ENCODE data around the gene TRABD2B.

The TRABD2B gene

DNA sequence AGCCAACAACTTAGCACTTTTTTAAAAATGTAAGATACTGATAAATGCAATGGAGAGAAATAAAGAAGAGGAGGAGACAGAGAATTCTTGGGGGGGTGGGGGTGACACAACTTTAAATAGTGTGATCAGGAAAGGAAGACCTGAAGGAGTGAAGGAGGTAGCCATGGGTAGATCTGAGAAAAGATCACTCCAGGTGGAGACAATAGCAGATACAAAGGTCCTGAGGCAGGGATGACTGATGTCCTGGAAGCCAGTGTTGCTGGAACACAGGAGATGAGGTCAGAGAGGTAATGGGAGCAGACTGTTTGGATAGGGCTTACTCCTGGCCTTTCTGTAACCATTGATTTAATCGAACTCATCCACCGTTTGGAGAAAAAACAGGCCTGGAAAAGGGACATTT, 24.6 kb upstream of the TRABD2B start:
- DNase-seq (ENCODE audit: low spot score), result no peak

DNA sequence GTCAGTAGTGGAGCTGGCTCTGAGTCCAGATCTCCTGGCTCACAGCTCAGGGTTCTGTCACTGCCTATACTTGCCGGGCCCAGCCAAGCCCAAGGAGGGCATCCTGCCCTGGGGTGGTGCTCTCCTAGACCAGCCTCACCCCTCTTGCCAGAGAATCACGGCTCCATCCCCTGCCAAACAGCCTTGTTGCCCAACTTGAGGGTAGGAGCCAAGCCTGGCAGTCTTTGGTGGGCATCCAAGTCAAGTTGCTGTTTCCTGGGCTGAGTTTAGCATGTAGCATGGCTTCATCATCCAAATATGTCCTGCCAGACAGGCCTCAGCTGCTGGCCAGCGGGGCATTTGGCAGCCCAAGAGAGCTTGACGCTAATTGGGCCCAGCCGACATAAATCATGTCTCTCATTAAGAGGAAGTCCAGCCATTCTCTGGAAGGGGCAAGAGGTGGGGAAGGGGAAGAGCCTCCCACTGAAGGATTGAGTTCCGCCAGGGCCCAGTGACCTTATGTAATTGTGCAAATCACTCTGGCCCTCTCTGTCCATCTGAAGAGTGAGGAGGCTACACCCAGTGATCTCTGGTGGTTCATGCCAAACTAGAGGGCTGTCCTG, 22.6 kb upstream of the TRABD2B start:
- DNase-seq (ENCODE audit: low spot score), result no peak

DNA sequence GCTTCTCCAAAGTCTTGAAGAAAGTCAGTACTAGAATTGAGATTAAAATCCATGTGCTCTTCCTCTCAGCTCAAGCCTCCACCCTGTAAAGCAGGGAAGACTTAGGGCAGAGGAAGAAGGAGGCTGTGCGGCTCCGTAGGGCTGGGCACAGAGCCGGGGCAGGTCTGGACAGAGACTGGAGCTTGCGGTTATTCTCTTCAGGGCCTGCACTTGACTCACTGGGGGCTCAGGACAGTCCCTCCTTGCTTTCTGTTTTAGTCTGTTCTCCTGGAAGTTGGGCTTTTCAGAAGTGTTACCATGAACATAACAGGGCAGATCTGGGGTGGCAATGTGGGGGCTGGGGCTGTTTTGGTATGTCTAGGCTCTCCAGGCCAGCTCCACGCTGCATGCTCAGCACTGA, 21.6 kb upstream of the TRABD2B start:
- DNase-seq (ENCODE audit: low spot score), result no peak

GRCh38 chr1:48017716-48018115, 20.5 kb upstream of the TRABD2B start:
- DNase-seq (ENCODE audit: low spot score), result no peak

DNA sequence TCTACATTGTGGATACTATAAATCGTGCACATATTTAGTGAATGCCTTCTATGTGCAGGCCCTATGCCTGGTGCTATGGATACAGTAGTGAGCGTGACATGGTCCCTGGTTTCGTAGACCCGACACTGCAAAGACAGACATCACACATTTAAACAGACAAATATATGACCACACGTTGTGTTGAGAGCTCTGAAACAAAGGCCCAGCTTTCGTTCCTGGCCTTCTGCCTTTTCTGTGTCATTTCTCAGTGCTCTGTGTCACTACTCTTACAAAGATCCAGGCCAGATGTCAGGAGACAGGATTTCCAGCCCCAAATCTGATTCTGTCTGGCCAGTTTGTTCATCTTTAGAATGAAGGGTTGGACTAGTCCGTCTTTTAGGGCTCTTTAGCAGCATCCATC, 19.3 kb upstream of the TRABD2B start:
- DNase-seq (ENCODE audit: low spot score), result no peak

DNA sequence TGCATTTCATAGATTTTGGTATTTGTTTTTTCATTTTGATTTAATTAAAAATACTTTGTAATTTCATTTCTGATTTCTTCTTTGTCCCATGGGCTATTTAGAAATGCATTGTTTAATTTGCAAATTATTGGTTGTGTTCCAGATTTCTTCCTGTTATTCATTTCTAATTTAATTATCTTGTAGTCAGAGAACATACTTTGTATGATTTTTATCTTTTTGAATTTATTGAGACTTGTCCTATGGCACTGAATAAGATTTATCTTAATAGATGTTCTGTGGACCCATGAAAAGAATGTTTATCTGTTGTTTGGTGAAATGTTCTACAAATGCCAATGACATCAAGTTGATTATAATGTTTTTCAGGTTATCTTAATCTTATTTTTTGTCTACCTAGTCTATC, 16.1 kb upstream of the TRABD2B start:
- DNase-seq (ENCODE audit: low spot score), result no peak

DNA sequence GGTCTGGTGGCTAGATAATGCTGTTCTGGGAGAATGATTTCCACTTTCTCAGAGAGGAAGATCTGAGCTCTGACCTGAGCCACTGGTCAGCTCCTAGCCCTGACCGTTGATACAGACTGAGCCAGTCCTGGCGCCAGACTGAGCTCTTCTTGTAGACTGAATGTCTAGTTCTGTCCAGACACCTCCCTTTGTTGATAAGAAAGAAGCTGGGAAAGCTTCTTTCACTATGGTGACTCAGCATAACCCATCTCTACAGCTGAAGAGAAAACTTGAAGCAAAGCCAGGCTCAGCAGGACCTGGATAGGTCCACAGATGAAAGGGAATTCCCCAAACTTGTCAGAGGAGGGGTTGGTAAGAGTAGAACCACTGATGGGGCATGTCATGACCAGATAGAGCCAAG, 9.9 kb upstream of the TRABD2B start:
- DNase-seq (ENCODE audit: low spot score), result no peak

- DNase-seq (ENCODE audit: low spot score), result no peak
Measured at GRCh38 chr1:48006264-48006663, 9.1 kb upstream of the TRABD2B start.

GRCh38 chr1:48005253-48006117, 8.3 kb upstream of the TRABD2B start:
- no peak for DNase-seq (ENCODE audit: low spot score)

DNA sequence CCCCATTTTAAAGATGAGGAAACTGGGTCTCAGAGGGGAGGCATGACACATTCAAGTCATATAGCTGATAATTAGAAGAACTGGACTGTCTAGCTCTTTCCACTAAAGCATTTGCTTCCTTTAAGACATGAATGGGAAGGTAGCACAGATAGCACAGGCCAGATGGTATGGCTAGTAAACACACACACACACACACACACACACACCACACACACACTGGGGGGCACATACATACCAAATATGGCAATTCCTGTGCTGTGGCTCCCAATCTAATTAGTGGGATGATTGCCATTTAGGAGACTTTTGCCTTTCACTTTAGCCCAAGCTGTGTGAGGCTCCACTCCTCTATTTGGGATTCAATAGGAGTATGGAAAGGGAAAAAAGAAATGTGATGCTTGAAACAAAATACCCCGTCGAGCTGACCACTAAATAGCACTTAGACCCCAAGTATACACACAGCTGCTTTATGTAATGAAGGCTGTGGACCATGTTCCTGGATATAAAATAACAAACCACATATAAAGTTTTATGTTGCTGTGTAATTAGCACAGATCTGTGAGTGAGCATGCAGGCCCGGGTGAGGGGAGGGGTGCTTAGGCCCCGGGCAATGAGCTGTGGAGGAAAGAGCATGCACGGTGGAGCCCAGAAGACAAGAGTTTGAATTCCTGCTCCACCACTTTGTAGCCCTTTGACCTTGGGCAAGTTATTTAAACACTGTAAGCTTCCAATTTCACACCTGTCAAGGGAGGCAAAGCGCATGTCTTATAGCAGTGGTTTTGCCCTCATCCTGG, 6.8 kb upstream of the TRABD2B start:
- no peak for DNase-seq (ENCODE audit: low spot score)

DNA sequence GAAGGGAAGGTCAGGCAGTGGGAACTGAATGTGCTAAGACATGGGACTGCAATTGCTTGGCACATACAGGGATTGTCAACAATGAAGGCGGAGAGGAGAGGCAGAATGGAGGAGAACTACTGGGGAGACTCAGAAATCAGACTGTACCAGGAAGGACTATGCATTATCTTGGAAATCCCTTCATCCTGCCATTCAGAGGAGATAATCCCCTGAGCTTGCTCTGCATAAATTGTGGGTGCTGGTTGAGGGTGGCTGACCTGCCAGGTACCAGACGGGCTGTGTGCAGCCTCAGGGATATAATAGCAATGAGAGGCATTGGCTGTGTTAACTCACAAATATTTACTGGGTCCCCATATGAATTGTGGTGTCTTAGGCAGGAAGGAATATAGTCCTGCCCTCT, 5.0 kb upstream of the TRABD2B start:
- DNase-seq (ENCODE audit: low spot score), result no peak

DNA sequence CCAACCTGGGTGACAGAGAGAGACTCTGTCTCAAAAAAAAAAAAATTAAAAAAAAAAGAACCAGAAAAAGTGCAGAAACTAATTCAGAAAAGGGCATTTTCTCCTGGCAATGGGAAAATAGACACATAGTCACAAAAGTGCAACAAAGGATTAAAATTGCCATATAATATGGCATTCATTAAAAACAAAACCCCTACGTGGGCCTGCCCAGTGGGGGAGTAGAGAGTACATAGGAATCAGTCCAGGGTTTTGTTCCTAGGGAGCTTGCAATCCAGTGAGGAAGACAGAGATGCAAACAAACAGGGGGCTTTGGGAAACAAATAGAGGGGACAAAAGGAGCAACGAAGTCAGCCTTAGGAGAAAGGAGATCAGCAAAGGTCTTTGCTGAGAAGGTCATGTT, 4.5 kb upstream of the TRABD2B start:
- no peak for DNase-seq (ENCODE audit: low spot score)

DNA sequence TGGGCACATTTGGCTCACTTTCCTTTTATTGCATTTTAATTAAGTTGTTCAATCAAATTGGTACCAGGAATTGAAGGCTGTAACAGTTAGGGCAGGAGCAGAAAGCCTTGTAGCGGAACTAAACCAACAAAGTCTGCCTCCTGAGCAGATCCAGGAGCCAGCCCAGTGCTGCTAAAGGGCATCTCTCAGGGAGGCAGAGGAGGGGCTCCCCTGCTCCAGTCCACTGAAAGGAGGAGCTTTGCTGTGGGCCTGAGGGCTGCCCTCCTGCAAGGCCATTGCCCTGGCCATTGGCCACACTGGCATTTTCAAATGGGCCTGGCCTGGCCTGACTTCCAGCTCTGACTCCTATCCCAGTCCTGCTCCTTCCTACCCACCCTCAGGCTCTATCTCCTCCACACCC, 3.7 kb upstream of the TRABD2B start:
- no peak for DNase-seq (ENCODE audit: low spot score)

- no peak for DNase-seq (ENCODE audit: low spot score)
Measured at GRCh38 chr1:47999097-47999496, 1.9 kb upstream of the TRABD2B start.

DNA sequence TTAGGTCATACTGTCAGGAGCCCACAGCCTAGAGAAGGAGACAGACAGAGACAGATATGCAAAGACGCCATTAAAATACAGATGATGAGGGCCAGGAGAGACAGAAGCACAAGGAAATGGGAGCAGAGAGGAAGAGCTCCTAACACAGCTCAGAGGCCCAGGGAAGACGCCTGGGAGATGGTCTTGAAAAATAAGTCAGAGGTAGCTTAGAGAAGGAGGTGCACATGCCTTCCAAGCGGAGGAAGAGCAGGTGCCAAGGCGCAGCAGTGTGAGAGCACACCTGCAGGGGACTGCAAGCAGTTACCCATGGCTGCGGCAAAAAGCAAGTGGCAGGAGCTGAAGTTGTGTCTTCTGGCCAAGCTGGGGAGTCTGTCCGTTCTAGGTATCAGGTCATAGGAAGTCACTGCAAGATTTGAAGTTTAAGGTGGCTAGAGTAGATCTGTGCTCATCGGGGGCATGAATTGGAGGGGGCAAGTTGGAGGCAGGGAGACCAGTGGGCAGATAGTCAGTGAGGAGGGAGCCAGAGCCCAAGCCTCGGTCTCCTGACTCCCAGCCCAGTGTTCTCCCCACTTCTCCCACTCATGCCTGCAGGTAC, 1.3 kb upstream of the TRABD2B start:
- DNase-seq (ENCODE audit: low spot score), result no peak

DNA sequence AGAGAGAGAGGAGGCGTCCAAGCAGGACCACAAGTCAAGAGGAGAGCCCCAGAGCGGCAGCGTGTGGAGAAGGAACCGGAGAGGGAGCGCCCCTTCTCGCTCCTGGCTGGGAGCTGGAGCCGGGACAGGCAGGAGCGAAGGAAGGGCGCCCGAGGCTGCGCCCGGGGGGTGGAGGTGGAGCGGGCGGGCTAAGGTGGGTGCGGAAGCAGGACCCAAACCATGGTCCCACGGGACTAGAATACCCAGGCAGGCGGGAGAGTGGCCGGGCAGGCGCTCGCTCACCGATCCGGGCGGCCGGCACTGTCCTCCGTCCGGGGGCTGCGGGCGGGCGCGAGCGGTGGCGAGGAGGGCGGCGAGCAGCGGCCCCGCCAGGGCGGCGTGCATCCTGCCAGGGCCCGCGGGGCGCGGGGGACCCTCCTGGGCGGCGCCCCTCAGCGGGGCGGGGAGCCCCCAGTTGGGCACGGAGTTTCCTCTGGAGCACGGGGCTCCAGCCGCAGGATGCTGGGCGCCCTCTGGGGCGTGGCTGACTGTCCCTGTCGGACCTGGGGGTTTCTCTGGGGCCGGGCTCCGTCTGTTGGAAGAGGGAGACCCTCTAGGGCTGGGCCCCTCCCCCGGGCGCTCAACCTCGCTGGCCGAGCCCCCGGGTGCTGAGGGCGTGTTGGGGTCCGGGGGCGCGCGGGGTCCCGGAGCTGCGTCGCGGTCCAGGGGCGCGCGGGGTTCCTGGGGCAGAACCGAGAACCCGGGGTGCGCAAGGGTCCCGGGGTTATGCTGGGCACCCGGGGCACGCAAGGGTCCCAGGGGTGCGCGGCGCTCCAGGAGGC, 569 bp downstream of the TRABD2B start:
- DNase-seq (ENCODE audit: low spot score), result no peak

- no peak for DNase-seq (ENCODE audit: low spot score)
Measured at GRCh38 chr1:47996060-47996405, 1.2 kb downstream of the TRABD2B start.

DNA sequence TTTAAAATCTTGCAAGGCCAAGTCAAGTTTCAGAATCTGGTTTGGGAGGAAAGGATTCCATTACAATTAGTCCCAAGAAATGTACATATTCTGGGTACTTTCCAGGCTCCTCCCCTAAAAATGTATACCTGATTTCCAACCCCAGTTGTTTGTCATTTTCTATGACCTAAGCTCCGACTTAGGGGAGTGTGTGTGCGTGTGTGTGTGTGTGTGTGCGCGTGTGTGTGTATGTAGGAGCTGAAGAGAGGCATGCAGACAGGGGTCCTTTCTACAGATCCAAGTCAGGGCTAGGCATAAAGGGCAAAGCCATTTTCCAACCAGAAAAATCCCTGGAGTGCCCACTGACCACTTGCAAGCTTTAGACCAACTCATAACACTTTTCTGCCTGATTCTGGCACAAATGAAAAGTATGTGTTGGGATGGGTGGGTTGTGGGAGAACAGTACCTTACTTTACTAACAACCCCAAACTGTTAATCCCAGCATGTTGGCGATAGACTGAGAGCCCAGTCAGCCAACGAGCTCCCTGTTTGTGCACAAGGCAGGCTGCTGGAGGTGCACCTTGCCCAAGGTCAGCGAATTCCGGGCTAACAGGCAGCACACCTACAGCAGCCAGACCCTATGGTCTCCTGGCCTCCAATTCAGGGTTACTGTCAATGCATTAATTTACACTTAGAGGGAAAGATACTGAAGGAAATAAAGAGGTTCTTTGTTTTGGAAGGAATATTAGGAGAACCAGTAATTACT, 1.7 kb downstream of the TRABD2B start:
- DNase-seq (ENCODE audit: low spot score), result no peak

DNA sequence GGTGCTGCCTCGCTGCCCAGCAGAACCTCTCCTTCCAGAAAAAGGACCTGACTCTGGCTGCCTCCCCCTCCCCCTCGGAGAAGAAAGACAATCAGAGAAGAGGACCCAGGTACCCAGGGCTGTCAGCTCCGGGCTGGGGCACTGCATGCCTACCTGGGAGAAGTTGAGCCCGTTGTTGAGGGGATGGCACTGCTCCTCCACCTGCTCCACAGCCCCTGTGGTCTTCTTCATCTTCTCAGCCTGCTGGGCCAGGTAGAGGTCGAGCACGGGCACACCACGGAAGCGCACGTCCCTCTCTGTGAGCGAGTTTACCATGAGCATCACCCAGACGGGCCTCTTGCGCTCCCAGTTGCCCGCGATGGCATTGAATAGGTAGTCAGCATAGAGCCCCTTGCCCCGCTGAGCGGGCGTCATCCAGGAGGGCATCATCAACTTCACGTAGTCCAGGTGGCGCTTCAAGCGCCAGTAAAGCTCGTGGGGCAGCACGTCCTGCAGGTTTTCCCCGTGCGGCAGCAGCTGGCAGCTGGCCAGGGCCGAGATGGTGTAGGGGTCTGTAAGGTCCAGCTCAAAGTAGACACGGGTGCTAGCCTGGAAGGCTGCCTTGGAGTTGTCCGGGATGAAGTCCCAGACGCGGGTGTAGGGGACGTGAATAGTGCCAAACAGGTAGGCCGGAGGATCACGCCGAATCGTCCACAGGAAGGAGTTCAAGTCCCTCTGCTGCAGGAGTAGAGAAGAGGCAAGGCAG, 3.1 kb downstream of the TRABD2B start:
- no peak for DNase-seq (ENCODE audit: low spot score)

GRCh38 chr1:47993416-47993740, 3.8 kb downstream of the TRABD2B start:
- DNase-seq (ENCODE audit: low spot score), result no peak
